ENCODE measurements around the gene DNLZ.
"Not testable (repeated sequence)": the region's sequence is repeated elsewhere in the genome, so short reads cannot be mapped to it uniquely, and the experiment has no call there.

DNLZ gene

GRCh38 chr9:136353757-136354488 is 9.6 kb downstream of the DNLZ start:
- in situ Hi-C loops (cut with MboI; ENCODE audit: low sequenced_read_pairs, unreplicated experiment) = no loop called here
- DNase-seq (ENCODE audit: low spot score) = no peak
- no peak for TF ChIP-seq CTCF (IDR thresholded peaks at IDR 0.05; ENCODE audit: borderline replicate concordance, control extremely low read depth, extremely low read depth, insufficient read depth, missing control alignments)

GRCh38 chr9:136353088-136353487 is 10.5 kb downstream of the DNLZ start:
- no peak for DNase-seq (ENCODE audit: low spot score)
- in situ Hi-C loops (cut with MboI; ENCODE audit: low sequenced_read_pairs, unreplicated experiment) = no loop called here
- TF ChIP-seq CTCF (IDR thresholded peaks at IDR 0.05; ENCODE audit: borderline replicate concordance, control extremely low read depth, extremely low read depth, insufficient read depth, missing control alignments) = no peak

- no peak for DNase-seq (ENCODE audit: low spot score)
- TF ChIP-seq CTCF (IDR thresholded peaks at IDR 0.05; ENCODE audit: borderline replicate concordance, control extremely low read depth, extremely low read depth, insufficient read depth, missing control alignments) = no peak
- in situ Hi-C loops (cut with MboI; ENCODE audit: low sequenced_read_pairs, unreplicated experiment) = no loop called here
Observed at GRCh38 chr9:136352682-136353081, 10.9 kb downstream of the DNLZ start.

- DNase-seq (ENCODE audit: low spot score); in situ Hi-C loops (cut with MboI; ENCODE audit: low sequenced_read_pairs, unreplicated experiment): not testable (repeated sequence)
Observed at GRCh38 chr9:136351868-136352267, 11.7 kb downstream of the DNLZ start.

GRCh38 chr9:136351252-136351800 is 12.2 kb downstream of the DNLZ start:
- TF ChIP-seq CTCF (IDR thresholded peaks at IDR 0.05; ENCODE audit: borderline replicate concordance, control extremely low read depth, extremely low read depth, insufficient read depth, missing control alignments) = no peak
- in situ Hi-C loops (cut with MboI; ENCODE audit: low sequenced_read_pairs, unreplicated experiment) = no loop called here
- no peak for DNase-seq (ENCODE audit: low spot score)

GRCh38 chr9:136349546-136349945 is 14.0 kb downstream of the DNLZ start:
- in situ Hi-C loops (cut with MboI; ENCODE audit: low sequenced_read_pairs, unreplicated experiment) = no loop called here
- no peak for TF ChIP-seq CTCF (IDR thresholded peaks at IDR 0.05; ENCODE audit: borderline replicate concordance, control extremely low read depth, extremely low read depth, insufficient read depth, missing control alignments)

GRCh38 chr9:136348691-136349090 is 14.9 kb downstream of the DNLZ start:
- no peak for DNase-seq (ENCODE audit: low spot score)
- no peak for TF ChIP-seq CTCF (IDR thresholded peaks at IDR 0.05; ENCODE audit: borderline replicate concordance, control extremely low read depth, extremely low read depth, insufficient read depth, missing control alignments)
- in situ Hi-C loops (cut with MboI; ENCODE audit: low sequenced_read_pairs, unreplicated experiment) = no loop called here

More at GRCh38 chr9:136349546-136349945, 14.0 kb downstream of the DNLZ start:
- no peak for DNase-seq (ENCODE audit: low spot score)
